ENCODE results near the gene ADAM33.

ADAM33 gene

DNA sequence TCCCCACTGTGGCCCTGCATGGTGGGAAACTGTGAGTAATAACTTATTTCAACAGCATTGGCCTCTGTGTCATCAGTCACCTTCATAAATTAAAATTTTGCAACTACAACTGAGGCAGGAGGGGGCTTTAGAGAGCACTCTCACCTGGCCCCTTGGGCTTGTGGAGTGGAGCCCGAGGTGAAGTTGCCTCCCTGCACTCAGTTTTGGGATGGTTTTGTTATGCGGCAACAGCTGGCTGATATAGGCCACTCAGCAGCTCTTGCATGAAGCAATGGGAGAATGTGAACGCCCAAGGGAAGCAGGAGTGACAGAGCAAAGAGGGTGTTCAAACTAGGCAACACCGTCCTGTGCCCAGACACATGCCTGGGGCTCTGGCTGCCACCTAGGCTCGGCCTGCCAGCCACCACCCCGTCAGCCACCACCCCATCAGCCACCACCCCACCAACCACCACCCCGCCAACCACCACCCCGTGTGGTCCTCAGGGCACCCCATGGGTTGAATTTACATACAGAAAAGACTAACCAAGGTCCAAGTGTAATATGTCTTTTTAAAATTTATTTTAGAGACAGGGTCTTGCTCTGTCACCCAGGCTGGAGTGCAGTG lies 14.3 kb downstream of the ADAM33 start:
- no peak overlapping the region for H3K9ac ChIP-seq (ENCODE audit: low read depth, low read length, poor library complexity, severe bottlenecking)
- H4K20me1 ChIP-seq (ENCODE audit: insufficient read depth, low read length, poor library complexity, severe bottlenecking): no peaks in the 10 kb centered on the region
- H3K4me1 ChIP-seq (ENCODE audit: insufficient read depth, low read length, poor library complexity, severe bottlenecking): peaks cover 20% of the 10 kb centered on the region

DNA sequence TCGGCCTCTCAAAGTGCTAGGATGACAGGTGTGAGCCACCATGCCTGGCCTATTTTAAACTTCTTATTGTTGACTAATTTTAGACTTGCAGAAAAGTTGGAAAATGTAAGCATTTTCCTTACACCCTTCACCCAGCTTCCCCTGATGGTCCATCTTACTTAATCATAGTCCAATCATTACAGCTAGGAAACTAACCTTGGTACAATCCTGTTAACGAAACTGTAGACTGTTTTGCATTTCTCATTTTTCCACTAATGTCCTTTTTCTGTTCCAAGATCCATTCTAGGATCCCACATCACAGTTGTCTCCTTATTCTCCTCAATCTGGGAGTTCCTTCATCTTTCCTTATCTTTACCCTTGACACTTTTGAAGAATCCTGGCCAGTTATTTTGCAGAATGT lies 18.0 kb downstream of the ADAM33 start:
- Histone ChIP-seq H3K9ac (ENCODE audit: low read depth, low read length, poor library complexity, severe bottlenecking) (no peak overlapping the region), H3K27me3 (ENCODE audit: insufficient read depth, low read length, poor library complexity, severe bottlenecking) (no peaks in the 10 kb centered on the region), H3K4me1 (ENCODE audit: insufficient read depth, low read length, poor library complexity, severe bottlenecking) (peaks cover 20% of the 10 kb centered on the region), H3F3A (ENCODE audit: low read depth) (no peaks in the 10 kb centered on the region), H3K9me3 (ENCODE audit: insufficient read depth, low read depth, low read length) (no peaks in the 10 kb centered on the region), H3K79me2 (ENCODE audit: insufficient read depth, low read length) (no peaks in the 10 kb centered on the region), H4K20me1 (ENCODE audit: insufficient read depth, low read length, poor library complexity, severe bottlenecking) (no peaks in the 10 kb centered on the region), H3K4me2 (ENCODE audit: low read depth, low read length, poor library complexity, severe bottlenecking) (no peak overlapping the region), H2AFZ (ENCODE audit: low read length) (no peak overlapping the region), H3K36me3 (ENCODE audit: insufficient read depth, low read length) (no peaks in the 10 kb centered on the region), H3K4me3 (ENCODE audit: low read length, poor library complexity, severe bottlenecking) (no peak overlapping the region), H3K9me2 (replicated peaks; ENCODE audit: low read depth, low read length) (no peaks in the 10 kb centered on the region)
- TF ChIP-seq EZH2phosphoT487 (IDR thresholded peaks at IDR 0.05; ENCODE audit: borderline replicate concordance) (no peak), CTCF (conservative IDR thresholded peaks at IDR 0.05; ENCODE audit: low read length) (no peak)

More for the DNA sequence above, 14.3 kb downstream of the ADAM33 start:
- TF ChIP-seq CTCF (conservative IDR thresholded peaks at IDR 0.05; ENCODE audit: low read length) (no peak), EZH2phosphoT487 (IDR thresholded peaks at IDR 0.05; ENCODE audit: borderline replicate concordance) (no peak)
- no peaks in the 10 kb centered on the region for H3K9me3 ChIP-seq (ENCODE audit: insufficient read depth, low read depth, low read length)
- no peaks in the 10 kb centered on the region for H3K9me2 ChIP-seq (replicated peaks; ENCODE audit: low read depth, low read length)
- H3K4me3 ChIP-seq (ENCODE audit: low read length, poor library complexity, severe bottlenecking): no peak overlapping the region
- no peak overlapping the region for H2AFZ ChIP-seq (ENCODE audit: low read length)
- no peaks in the 10 kb centered on the region for H3K36me3 ChIP-seq (ENCODE audit: insufficient read depth, low read length)
- H3K4me2 ChIP-seq (ENCODE audit: low read depth, low read length, poor library complexity, severe bottlenecking): no peak overlapping the region
- no peaks in the 10 kb centered on the region for H3K79me2 ChIP-seq (ENCODE audit: insufficient read depth, low read length)
- no peaks in the 10 kb centered on the region for H3K27me3 ChIP-seq (ENCODE audit: insufficient read depth, low read length, poor library complexity, severe bottlenecking)
- H3F3A ChIP-seq (ENCODE audit: low read depth): no peaks in the 10 kb centered on the region

DNA sequence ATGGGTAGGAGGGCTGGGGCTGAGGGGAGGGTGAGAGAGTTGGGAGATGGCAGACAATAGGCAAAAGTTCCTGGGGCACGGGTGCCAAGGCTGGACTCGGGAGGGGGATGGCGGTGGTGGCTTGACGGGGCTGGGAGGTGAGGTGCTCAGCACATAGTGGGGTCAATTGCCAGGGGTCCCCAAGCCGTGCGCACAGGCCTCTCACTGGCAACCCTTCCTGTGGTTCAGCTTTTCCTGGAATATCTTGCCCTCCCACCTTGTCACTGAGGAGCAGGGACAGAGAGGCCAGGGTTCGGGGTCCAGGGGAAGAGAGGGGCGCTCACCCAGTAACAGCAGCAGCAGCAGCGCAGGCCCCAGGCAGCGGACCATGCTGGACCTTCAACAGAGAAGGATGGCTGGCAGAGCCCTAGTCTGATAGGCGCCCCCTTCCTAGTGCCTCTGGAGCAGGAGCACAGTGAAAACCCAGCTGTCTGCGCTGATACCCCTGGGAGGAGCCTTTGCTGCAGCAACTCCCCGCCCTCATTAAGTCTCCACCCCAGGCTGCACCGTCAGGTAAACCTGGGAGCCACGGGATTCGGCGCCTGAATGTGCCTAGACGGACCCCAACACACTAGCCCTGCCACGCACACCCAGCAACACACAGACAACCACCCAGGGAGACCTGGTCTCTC lies 18.6 kb downstream of the ADAM33 start, which contains the start of gene GFRA4:
Gene GFRA4 (minus strand): TSS at position 369 of the 671 bp plus-strand sequence. CDS start 0 bp downstream, at position 369.
- H4K20me1 ChIP-seq (ENCODE audit: insufficient read depth, low read length, poor library complexity, severe bottlenecking): no peaks in the 10 kb centered on the region
- no peak within 1 kb of the TSS for H2AFZ ChIP-seq (ENCODE audit: low read length)
- no peaks in the 10 kb centered on the region for H3K9me3 ChIP-seq (ENCODE audit: insufficient read depth, low read depth, low read length)
- H3K27me3 ChIP-seq (ENCODE audit: insufficient read depth, low read length, poor library complexity, severe bottlenecking): no peaks in the 10 kb centered on the region
- H3K79me2 ChIP-seq (ENCODE audit: insufficient read depth, low read length): no peaks in the 10 kb centered on the region
- H3K4me1 ChIP-seq (ENCODE audit: insufficient read depth, low read length, poor library complexity, severe bottlenecking): peaks cover 21% of the 10 kb centered on the region
- no peaks in the 10 kb centered on the region for H3K9me2 ChIP-seq (replicated peaks; ENCODE audit: low read depth, low read length)
- H3F3A ChIP-seq (ENCODE audit: low read depth): no peaks in the 10 kb centered on the region
- H3K36me3 ChIP-seq (ENCODE audit: insufficient read depth, low read length): no peaks in the 10 kb centered on the region
- H3K4me2 ChIP-seq (ENCODE audit: low read depth, low read length, poor library complexity, severe bottlenecking): no peak within 1 kb of the TSS
- no peak within 1 kb of the TSS for H3K4me3 ChIP-seq (ENCODE audit: low read length, poor library complexity, severe bottlenecking)
- no peak for TF ChIP-seq CTCF (conservative IDR thresholded peaks at IDR 0.05; ENCODE audit: low read length)
- TF ChIP-seq EZH2phosphoT487 (IDR thresholded peaks at IDR 0.05; ENCODE audit: borderline replicate concordance): no peak
- H3K9ac ChIP-seq (ENCODE audit: low read depth, low read length, poor library complexity, severe bottlenecking): no peak within 1 kb of the TSS
